HCT116 (cell line): ENCODE data around the gene MKI67. TPM values are rescaled to one million over a fixed set of nuclear protein-coding genes. Genes with fewer than 3 reads are reported as not detected.

ENCODE experiments used
- ATAC-seq: fragments of 200-7000 bp; cut with Tn5 transposase; 2 replicates; pipeline ENCODE4 v1.9.1; 2020; ENCODE audit warnings: mild to moderate bottlenecking, moderate library complexity
- BruUV-seq: library from RNA; stranded (reverse); fragments of 400-500 nt; replicated peaks from 2 replicates; lab custom pipeline; 2021; lab: Mats Ljungman, UMichigan
- CTCF ChIA-PET: fragments of 300-600 bp; sonication (Branson Sonifier 250); formaldehyde crosslinking; loops from one replicate; lab custom pipeline; 2021; ENCODE audit warnings: antibody characterized with exemption; lab: Charles Lee
- POLR2A ChIA-PET: fragments of 300-600, 350-600 bp; sonication (Branson Sonifier 250); formaldehyde crosslinking; loops from one replicate; lab custom pipeline; 2021; ENCODE audit warnings: antibody characterized with exemption; lab: Charles Lee
- RAD21 ChIA-PET, 2 experiments: fragments of 300-600 bp; sonication (Branson Sonifier 250); formaldehyde crosslinking; loops; one replicate each; lab custom pipeline; 2023; ENCODE audit warnings: low total read pairs in 2 of 2; ENCODE audit not compliant: uncharacterized antibody in 2 of 2, unreplicated experiment in 2 of 2, low non-redundant PET in 1 of 2; lab: Charles Lee
- DNase-seq: peaks from one replicate; pipeline ENCODE4 v3.0.0-alpha.2; 2010; ENCODE audit warnings: low read depth, low spot score
- H2AFZ ChIP-seq: fragments of 200-600 bp; shearing (Covaris generic), sonication (generic); 2 replicates; pipeline ENCODE4 v1.6.1; 2017; ENCODE audit warnings: low read depth, mixed run types, mixed read lengths, antibody characterized with exemption, low read length; ENCODE audit not compliant: poor library complexity, severe bottlenecking
- H3K27ac ChIP-seq: 2 replicates; pipeline ENCODE4 v1.5.1; 2012; ENCODE audit warnings: low read depth, low read length
- H3K27me3 ChIP-seq: fragments of 200-600 bp; sonication (generic); 2 replicates; pipeline ENCODE4 v1.6.1; 2016; ENCODE audit warnings: mixed run types, low read length, mixed read lengths; ENCODE audit not compliant: insufficient read depth
- H3K36me3 ChIP-seq, 2 experiments: fragments of 200-500 bp in 1 of 2; fragments of 200-600 bp in 1 of 2; sonication (Bioruptor generic) in 1 of 2; sonication (generic) in 1 of 2; 2 replicates each; pipeline versions ENCODE4 v1.5.1 to v1.6.1; 2014 to 2016; ENCODE audit warnings: low read length in 2 of 2, inconsistent platforms in 1 of 2, mixed read lengths in 1 of 2, mixed run types in 1 of 2; ENCODE audit not compliant: insufficient read depth in 2 of 2, control insufficient read depth in 1 of 2
- H3K4me1 ChIP-seq, 2 experiments: fragments of 200-600 bp in 1 of 2; sonication (generic) in 1 of 2; 2 replicates each; pipeline versions ENCODE4 v1.5.1 to v1.6.1; 2012 to 2017; ENCODE audit warnings: low read length in 2 of 2, inconsistent platforms in 1 of 2, mild to moderate bottlenecking in 1 of 2, mixed read lengths in 1 of 2, mixed run types in 1 of 2, moderate library complexity in 1 of 2; ENCODE audit not compliant: insufficient read depth in 2 of 2, control insufficient read depth in 1 of 2
- H3K4me2 ChIP-seq: fragments of 200-600 bp; sonication (generic); 2 replicates; pipeline ENCODE4 v1.6.1; 2017; ENCODE audit warnings: mixed run types, low read length, mixed read lengths
- H3K4me3 ChIP-seq, 2 experiments: fragments of 200-600 bp in 1 of 2; sonication (generic) in 1 of 2; replicated peaks in 1 of 2; 2 replicates each; pipeline ENCODE4 v1.5.1; 2011 to 2016; ENCODE audit warnings: low read length in 2 of 2, control low read depth in 1 of 2, low read depth in 1 of 2, mild to moderate bottlenecking in 1 of 2, mixed read lengths in 1 of 2, mixed run types in 1 of 2
- H3K79me2 ChIP-seq: fragments of 200-600 bp; sonication (generic); 2 replicates; pipeline ENCODE4 v1.6.1; 2017; ENCODE audit warnings: mild to moderate bottlenecking, mixed run types, low read length, moderate library complexity, mixed read lengths; ENCODE audit not compliant: insufficient read depth
- H3K9ac ChIP-seq: fragments of 200-600 bp; sonication (generic); 2 replicates; pipeline ENCODE4 v1.6.1; 2016; ENCODE audit warnings: low read length, mixed read lengths
- H3K9me2 ChIP-seq: fragments of 200-600 bp; sonication (generic), shearing (Covaris generic); 2 replicates; pipeline ENCODE4 v1.6.1; 2017; ENCODE audit warnings: mixed run types, mild to moderate bottlenecking, moderate library complexity; ENCODE audit not compliant: insufficient read depth
- H3K9me3 ChIP-seq, 2 experiments: fragments of 200-500 bp in 1 of 2; fragments of 200-600 bp in 1 of 2; sonication (Bioruptor generic) in 1 of 2; sonication (generic) in 1 of 2; 2 replicates each; pipeline ENCODE4 v1.6.1; 2014 to 2017; ENCODE audit warnings: low read length in 2 of 2, mixed read lengths in 2 of 2, inconsistent platforms in 1 of 2, low read depth in 1 of 2, mild to moderate bottlenecking in 1 of 2, mixed run types in 1 of 2, moderate library complexity in 1 of 2; ENCODE audit not compliant: control insufficient read depth in 1 of 2, insufficient read depth in 1 of 2
- H4K20me1 ChIP-seq: fragments of 200-600 bp; sonication (generic), shearing (Covaris generic); 2 replicates; pipeline ENCODE4 v1.6.1; 2017; ENCODE audit warnings: mixed run types, mild to moderate bottlenecking, moderate library complexity; ENCODE audit not compliant: insufficient read depth
- ATF3 ChIP-seq: IDR thresholded peaks from 2 replicates; pipeline ENCODE4 v1.6.1; 2012
- CTCF ChIP-seq, 3 experiments: fragments of 200-600 bp in 1 of 3; sonication (generic) in 1 of 3; IDR thresholded peaks in 2 of 3; conservative IDR thresholded peaks in 1 of 3; 2 replicates each; pipeline ENCODE4 v1.5.1; 2012 to 2017; ENCODE audit warnings: low read depth in 2 of 3, low read length in 2 of 3, antibody characterized with exemption in 1 of 3, borderline replicate concordance in 1 of 3, control low read depth in 1 of 3, mild to moderate bottlenecking in 1 of 3, mixed read lengths in 1 of 3, mixed run types in 1 of 3, moderate library complexity in 1 of 3; ENCODE audit not compliant: insufficient read depth in 1 of 3
- RAD21 ChIP-seq: IDR thresholded peaks from 2 replicates; pipeline ENCODE4 v1.6.1; 2012; ENCODE audit warnings: low read depth, mild to moderate bottlenecking
- TCF7L2 ChIP-seq: IDR thresholded peaks from 2 replicates; pipeline ENCODE4 v1.7.0; 2011; ENCODE audit warnings: borderline replicate concordance, inconsistent platforms; ENCODE audit not compliant: insufficient read depth, insufficient read length; ENCODE audit errors: extremely low read depth
- intact Hi-C: fragments of 100-400 bp; cut with micrococcal nuclease; formaldehyde crosslinking; loops from 2 replicates; pipeline ENCODE4 v1.10.0; 2022
- total RNA-seq: library from RNA; stranded (reverse); gene quantifications from one replicate; pipeline ENCODE4 v1.2.1, GENCODE V29; 2021; ENCODE audit not compliant: unreplicated experiment

Gene MKI67
- total RNA-seq, 1 experiment from 2014 or later: 202 TPM

GRCh38 chr10:128069351-128070051, 56.7 kb downstream of the MKI67 start:
- POLR2A ChIA-PET: interaction anchor here (1.3 kb wide), 1 partner anchor 163 kb away, joined by 5 read pairs; the partner anchor contains the start of gene PTPRE
- no peaks in the 10 kb centered on the region for H3K9me2 ChIP-seq
- no peaks in the 10 kb centered on the region for H4K20me1 ChIP-seq
- no peaks in the 10 kb centered on the region for H3K27me3 ChIP-seq
- no peaks in the 10 kb centered on the region for H3K79me2 ChIP-seq
- intact Hi-C loops: loop anchor here (1.0 to 5.0 kb wide), 6 partner anchors 34 to 577 kb away; no protein-coding TSS in a partner anchor
- BruUV-seq: no TSS peak
- H3K36me3 ChIP-seq: no peaks in the 10 kb centered on the region; a peak in 1 of 4 replicates
- H3K27ac ChIP-seq: no peak overlapping the region
- ATAC-seq: peak; percentile 88
- H3K9ac ChIP-seq: no peak overlapping the region
- CTCF ChIA-PET: interaction anchor here (0.6 to 3.3 kb wide), 32 partner anchors 9 to 577 kb away, joined by 3 to 47 read pairs (median 3); partner anchors contain the start of gene PTPRE
- peak; percentile 57 for DNase-seq
- RAD21 ChIA-PET: interaction anchor here (0.6 to 1.6 kb wide), 12 partner anchors 22 to 216 kb away, joined by 3 to 11 read pairs (median 4); partner anchors contain the start of gene PTPRE (in 2 of the 2)
- H3K4me3 ChIP-seq: no peak overlapping the region
- peaks cover 0 to 6% of the 10 kb centered on the region in 2 experiments; a peak in 1 of 4 replicates for H3K4me1 ChIP-seq
- no peak overlapping the region for H2AFZ ChIP-seq
- peak overlapping the region; percentile 43; the same call in 1 of the 2 replicates for H3K4me2 ChIP-seq
- peak; percentile 47 for TF ChIP-seq TCF7L2
- TF ChIP-seq RAD21: peak; percentile 98
- peak; percentile 73 to 95 (median 91) for TF ChIP-seq CTCF (IDR thresholded peaks at IDR 0.05 in 2 of 3, conservative IDR thresholded peaks at IDR 0.05 in 1 of 3; ENCODE audit: borderline replicate concordance in 1 of 3, insufficient read depth in 1 of 3, low read depth in 2 of 3, low read length in 2 of 3)
- TF ChIP-seq ATF3: no peak
- H3K9me3 ChIP-seq: no peaks in the 10 kb centered on the region
